Measurements from ENCODE around the gene DHX58. TPM values are rescaled to one million over a fixed set of nuclear protein-coding genes. Genes with fewer than 3 reads are reported as not detected.

Gene DHX58
- total and polyA plus RNA-seq, 7 donors: 1.3 to 4.2 (median 2.8) TPM

GRCh38 chr17:42125565-42125964, 13.1 kb upstream of the DHX58 start:
- H3K36me3 ChIP-seq (ENCODE audit: insufficient read depth in 1 of 2, low read depth in 1 of 2): peaks cover 4 to 52% of the 10 kb centered on the region in 2 donors
- peaks cover 24% of the 10 kb centered on the region for H3K4me1 ChIP-seq
- no peak overlapping the region for H3K27ac ChIP-seq
- no peaks in the 10 kb centered on the region for H3K27me3 ChIP-seq (ENCODE audit: insufficient read depth in 3 of 3, low read length in 2 of 3)
- H3K4me3 ChIP-seq: no peak overlapping the region
- ATAC-seq: no peak
- H3K9me3 ChIP-seq: no peaks in the 10 kb centered on the region
- intact Hi-C loops (cut with DNase I): loop anchor here in 1 of 2 donors (5.0 kb wide), 1 partner anchor 57 kb away; the partner anchor contains the start of gene KCNH4
- 75 to 79% (median 78%) methylated on average over 11 to 12 of the region's 12 CpGs for WGBS, 3 donors
- no peak for DNase-seq
- TF ChIP-seq CTCF (IDR thresholded peaks at IDR 0.05): no peak

- Histone ChIP-seq H3K4me1 (peaks cover 22% of the 10 kb centered on the region), H3K27me3 (ENCODE audit: insufficient read depth in 3 of 3, low read length in 2 of 3) (no peaks in the 10 kb centered on the region), H3K9me3 (no peaks in the 10 kb centered on the region), H3K4me3 (no peak overlapping the region), H3K36me3 (ENCODE audit: insufficient read depth in 1 of 2, low read depth in 1 of 2) (peaks cover 4 to 51% of the 10 kb centered on the region in 2 donors), H3K27ac (no peak overlapping the region)
- DNase-seq (no peak), ATAC-seq (no peak)
- intact Hi-C loops (cut with DNase I): no loop called here
- TF ChIP-seq CTCF (IDR thresholded peaks at IDR 0.05): no peak
- 73 to 90% (median 81%) methylated on average over 2 to 3 of the region's 3 CpGs for WGBS, 3 donors
Measured at GRCh38 chr17:42124256-42124655, 11.7 kb upstream of the DHX58 start.

GRCh38 chr17:42122371-42123303, 10.1 kb upstream of the DHX58 start, which contains the start of gene HSPB9:
Gene HSPB9 (plus strand): TSS chr17:42122804. CDS start chr17:42122851, 47 bp downstream.
- H3K4me1 ChIP-seq: peaks cover 22% of the 10 kb centered on the region
- peak; percentile 58 to 79 for DNase-seq
- ATAC-seq: peak; percentile 50 to 63 (median 58)
- TF ChIP-seq CTCF (IDR thresholded peaks at IDR 0.05): no peak
- H3K9me3 ChIP-seq: no peaks in the 10 kb centered on the region
- peak within 1 kb of the TSS; percentile 79 for H3K27ac ChIP-seq
- no peaks in the 10 kb centered on the region for H3K27me3 ChIP-seq (ENCODE audit: insufficient read depth in 3 of 3, low read length in 2 of 3)
- H3K4me3 ChIP-seq: peak within 1 kb of the TSS; percentile 82
- peaks cover 0 to 49% of the 10 kb centered on the region in 2 donors for H3K36me3 ChIP-seq (ENCODE audit: insufficient read depth in 1 of 2, low read depth in 1 of 2)
- intact Hi-C loops (cut with DNase I): no loop called here
- WGBS, 3 donors: 52 to 59% (median 52%) methylated on average over 59 to 61 of the region's 61 CpGs

GRCh38 chr17:42120770-42121769, 8.6 kb upstream of the DHX58 start, which contains the start of gene KAT2A:
Gene KAT2A (minus strand): TSS chr17:42121367. CDS start chr17:42121304, 63 bp downstream.
- 5 to 8% (median 6%) methylated on average over 44 to 57 of the region's 57 CpGs for WGBS, 3 donors
- peak within 1 kb of the TSS; percentile 82 for H3K4me3 ChIP-seq

More at GRCh38 chr17:42120770-42121769, 8.6 kb upstream of the DHX58 start, which contains the start of gene KAT2A:
- Histone ChIP-seq H3K27ac (peak within 1 kb of the TSS; percentile 79), H3K9me3 (no peaks in the 10 kb centered on the region), H3K36me3 (ENCODE audit: insufficient read depth in 1 of 2, low read depth in 1 of 2) (peaks cover 0 to 45% of the 10 kb centered on the region in 2 donors), H3K4me1 (peaks cover 22% of the 10 kb centered on the region), H3K27me3 (ENCODE audit: insufficient read depth in 3 of 3, low read length in 2 of 3) (no peaks in the 10 kb centered on the region)
- DNase-seq (peak; percentile 88 to 90), ATAC-seq (peak; percentile 87 to 90 (median 88))
- TF ChIP-seq CTCF (IDR thresholded peaks at IDR 0.05): no peak
- intact Hi-C loops (cut with DNase I): no loop called here
